T-cell (primary cell): ENCODE data around the gene IQSEC2. TPM values are rescaled to one million over a fixed set of nuclear protein-coding genes. Genes with fewer than 3 reads are reported as not detected.
A peak's percentile ranks its signal among the peaks of the same experiment; 100 is the strongest.

Source experiments
- ATAC-seq, 4 experiments: fragments of 200-7000 bp in 3 of 4; fragments of 150-1000 bp in 1 of 4; cut with Tn5 transposase; replicated peaks in 1 of 4; 1 replicate in 3 of 4; 2 replicates in 1 of 4; pipeline ENCODE4 v1.10.0; 2021; ENCODE audit warnings: moderate library complexity in 3 of 4, mild to moderate bottlenecking in 2 of 4, moderate number of reproducible peaks in 1 of 4
- CTCF ChIA-PET, 2 donors: fragments of 300-600 bp; sonication (Branson Sonifier 250); formaldehyde crosslinking; loops; one replicate each; lab custom pipeline; 2022; ENCODE audit warnings: antibody characterized with exemption in 2 of 2; lab: Charles Lee
- POLR2A ChIA-PET, 2 donors: fragments of 300-600 bp; sonication (Branson Sonifier 250); formaldehyde crosslinking; loops; one replicate each; lab custom pipeline; 2022; ENCODE audit warnings: antibody characterized with exemption in 2 of 2; lab: Charles Lee
- DNase-seq, 35 experiments: peaks; one replicate each; pipeline versions ENCODE4 v3.0.0 to v3.0.0-alpha.2; 2013 to 2023
- H3K27ac ChIP-seq: one replicate; pipeline ENCODE4 v1.5.1; 2013; ENCODE audit warnings: low read length
- H3K27me3 ChIP-seq, 2 experiments: replicated peaks in 1 of 2; 1 replicate in 1 of 2; 2 replicates in 1 of 2; pipeline versions ENCODE4 v1.6.1 to v1.7.0; 2013; ENCODE audit warnings: low read length in 1 of 2, mixed read lengths in 1 of 2; ENCODE audit not compliant: control insufficient read depth in 2 of 2, insufficient read depth in 2 of 2; ENCODE audit errors: extremely low read depth in 1 of 2
- H3K36me3 ChIP-seq, 2 donors: 1 replicate in 1 of 2; 2 replicates in 1 of 2; pipeline versions ENCODE4 v1.6.1 to v1.7.0; 2013; ENCODE audit warnings: low read length in 1 of 2; ENCODE audit not compliant: control insufficient read depth in 2 of 2, insufficient read depth in 1 of 2; ENCODE audit errors: extremely low read depth in 1 of 2
- H3K4me1 ChIP-seq, 2 experiments: 1 replicate in 1 of 2; 2 replicates in 1 of 2; pipeline versions ENCODE4 v1.6.1 to v1.7.0; 2013; ENCODE audit warnings: low read length in 2 of 2, mixed read lengths in 1 of 2; ENCODE audit not compliant: insufficient read depth in 2 of 2, control insufficient read depth in 1 of 2; ENCODE audit errors: extremely low read depth in 1 of 2
- H3K4me3 ChIP-seq, 2 donors: 1 replicate in 1 of 2; 2 replicates in 1 of 2; pipeline versions ENCODE4 v1.5.1 to v1.7.0; 2013; ENCODE audit warnings: mild to moderate bottlenecking in 2 of 2, low read length in 1 of 2, moderate library complexity in 1 of 2; ENCODE audit not compliant: control insufficient read depth in 1 of 2; ENCODE audit errors: extremely low read depth in 1 of 2
- H3K9me3 ChIP-seq: 2 replicates; pipeline ENCODE4 v1.7.0; 2013
- H3K27ac Mint-ChIP-seq, 2 donors: one replicate each; pipeline ENCODE4 v1.8.0; 2020 to 2021; ENCODE audit warnings: mild to moderate bottlenecking in 2 of 2, mixed read lengths in 2 of 2
- H3K27me3 Mint-ChIP-seq, 2 donors: one replicate each; pipeline ENCODE4 v1.8.0; 2021 to 2022; ENCODE audit warnings: mixed read lengths in 2 of 2
- H3K36me3 Mint-ChIP-seq: one replicate; pipeline ENCODE4 v1.8.0; 2021; ENCODE audit warnings: mixed read lengths
- H3K4me1 Mint-ChIP-seq, 3 donors: one replicate each; pipeline ENCODE4 v1.8.0; 2020 to 2022; ENCODE audit warnings: mixed read lengths in 3 of 3, mild to moderate bottlenecking in 1 of 3
- H3K4me3 Mint-ChIP-seq, 3 donors: one replicate each; pipeline ENCODE4 v1.8.0; 2020 to 2022; ENCODE audit warnings: mild to moderate bottlenecking in 3 of 3, mixed read lengths in 3 of 3, moderate library complexity in 3 of 3
- H3K9me3 Mint-ChIP-seq, 3 donors: one replicate each; pipeline ENCODE4 v1.8.0; 2020 to 2022; ENCODE audit warnings: mixed read lengths in 3 of 3
- WGBS: methylation state at CpG from one replicate; pipeline ENCODE4 v1.1.5; 2013; ENCODE audit warnings: missing lambda C conversion rate; ENCODE audit not compliant: insufficient coverage; 5-methylcytosine and 5-hydroxymethylcytosine counted together
- total RNA-seq, 35 experiments: library from RNA in 6 of 35; stranded (reverse) in 6 of 35; fragments of 120-200 nt in 1 of 35; gene quantifications; one replicate each; pipeline versions ENCODE4 v1.2.1 to v1.2.4 and lab custom pipeline; 2013 to 2026

Gene IQSEC2
- total RNA-seq, 5 donors from 2014 or later (not counting 1 experiment from before 2014, with no cell fraction given): 1.2 to 2.0 (median 1.4) TPM

DNA sequence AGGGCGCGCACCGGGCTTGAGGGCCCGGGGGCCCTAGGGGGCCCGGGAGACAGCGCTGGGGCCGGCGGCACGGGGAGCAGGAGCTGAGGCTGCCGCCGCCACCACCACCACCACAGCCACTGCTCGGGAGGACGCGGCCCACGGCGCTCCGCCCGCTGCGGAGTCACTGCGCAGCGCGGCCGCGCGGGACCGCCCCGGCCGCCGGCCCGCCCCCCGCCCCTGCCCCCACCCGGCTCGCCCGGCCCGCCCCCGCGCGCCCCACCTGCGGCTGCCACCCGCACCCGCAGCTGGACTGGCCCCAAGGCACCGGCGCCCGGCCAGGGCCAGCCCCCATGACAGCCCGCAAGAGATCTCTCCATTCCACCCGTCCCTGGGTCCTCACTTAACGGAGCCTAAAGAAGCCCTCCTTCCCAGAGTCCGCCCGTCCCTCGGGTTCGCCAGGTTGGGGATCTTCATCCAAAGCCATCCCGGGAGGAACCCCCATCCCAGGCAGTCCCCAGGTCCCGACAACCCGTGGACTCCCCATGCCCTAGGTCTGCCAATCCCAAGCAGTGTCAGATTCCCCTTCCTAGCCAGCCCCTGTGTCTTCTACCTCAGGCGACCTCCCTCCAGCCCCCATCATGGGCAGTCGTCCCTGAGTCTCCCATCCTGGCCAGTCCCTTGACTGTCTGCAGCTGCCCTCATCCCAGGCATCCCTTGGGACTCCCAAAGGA, 40.0 kb upstream of the IQSEC2 start:
- no peak overlapping the region for H3K27ac Mint-ChIP-seq
- H3K4me3 Mint-ChIP-seq: peak overlapping the region; percentile 70 to 81 (median 78)
- H3K9me3 Mint-ChIP-seq: no peaks in the 10 kb centered on the region
- peaks cover 0 to 25% of the 10 kb centered on the region in 2 experiments for H3K4me1 ChIP-seq
- peaks cover 7 to 40% of the 10 kb centered on the region in 2 experiments for H3K27me3 ChIP-seq
- no peak overlapping the region for H3K27ac ChIP-seq
- H3K4me3 ChIP-seq: peak overlapping the region in 1 of 2 donors; percentile 69
- 3% methylated on average over 11 of the region's 56 CpGs for WGBS
- peaks cover 44 to 71% of the 10 kb centered on the region in 2 donors for H3K27me3 Mint-ChIP-seq
- ChIA-PET CTCF (interaction anchor here in 1 of 2 donors (1.3 kb wide), 1 partner anchor 124 kb away, joined by 4 read pairs; no protein-coding TSS in a partner anchor), POLR2A (no interaction called here)
- H3K36me3 ChIP-seq: no peaks in the 10 kb centered on the region
- H3K4me1 Mint-ChIP-seq: peaks cover 18 to 34% (median 20%) of the 10 kb centered on the region in 3 donors
- DNase-seq (peak in 5 of 35 experiments; percentile 3 to 37 (median 14)), ATAC-seq (peak; percentile 59 to 74 (median 66))
- no peaks in the 10 kb centered on the region for H3K36me3 Mint-ChIP-seq
- no peaks in the 10 kb centered on the region for H3K9me3 ChIP-seq

DNA sequence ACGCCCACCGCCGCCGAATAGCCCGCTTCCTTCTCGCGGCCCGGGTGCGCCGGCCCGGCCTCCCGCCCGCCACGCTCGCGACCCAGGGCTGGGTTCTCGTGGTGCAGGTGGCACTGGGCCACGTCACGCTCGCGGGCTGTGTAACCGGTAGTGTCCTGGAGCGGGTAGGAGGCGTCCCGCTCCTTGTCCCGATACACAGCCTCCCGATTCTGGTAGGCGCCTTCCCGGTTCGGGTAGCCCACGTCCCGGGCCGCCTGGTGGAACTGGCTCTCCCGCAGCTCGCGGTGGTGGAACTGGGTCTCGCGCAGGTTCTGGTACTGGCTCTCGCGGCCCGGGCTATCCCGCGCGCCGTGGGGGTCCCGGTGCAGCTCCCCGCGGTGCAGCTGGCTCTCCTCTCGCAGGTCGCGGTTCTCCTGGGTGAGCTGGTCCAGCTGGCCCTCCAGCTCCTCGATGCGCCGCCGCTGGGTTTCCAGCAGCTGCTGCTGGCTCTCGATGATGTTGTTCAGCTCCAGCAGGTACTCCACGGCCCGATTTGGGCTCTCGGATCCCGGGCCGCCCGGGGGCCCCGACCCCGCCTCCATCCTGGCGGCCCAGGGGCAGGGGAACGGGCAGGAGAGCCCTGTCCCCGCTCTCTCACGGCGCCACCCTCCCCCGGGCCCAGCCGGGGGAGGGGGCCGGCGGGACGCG, 39.3 kb upstream of the IQSEC2 start:
- H3K27me3 ChIP-seq: peaks cover 7 to 40% of the 10 kb centered on the region in 2 experiments
- 0% methylated on average over 36 of the region's 75 CpGs for WGBS
- DNase-seq (peak in 8 of 35 experiments; percentile 1 to 38 (median 10)), ATAC-seq (peak; percentile 45 to 54 (median 46))
- Mint-ChIP-seq H3K4me3 (peak overlapping the region; percentile 34 to 83 (median 47)), H3K4me1 (peaks cover 18 to 34% (median 20%) of the 10 kb centered on the region in 3 donors), H3K27me3 (peaks cover 44 to 65% of the 10 kb centered on the region in 2 donors), H3K9me3 (no peaks in the 10 kb centered on the region), H3K36me3 (no peaks in the 10 kb centered on the region), H3K27ac (no peak overlapping the region)
- peak overlapping the region; percentile 50 to 69 for H3K4me3 ChIP-seq
- H3K9me3 ChIP-seq: no peaks in the 10 kb centered on the region
- H3K27ac ChIP-seq: no peak overlapping the region
- H3K36me3 ChIP-seq: no peaks in the 10 kb centered on the region
- ChIA-PET POLR2A (no interaction called here), CTCF (interaction anchor here (1.0 to 1.3 kb wide), 2 partner anchors 36 to 125 kb away, joined by 4 read pairs; no protein-coding TSS in a partner anchor)
- H3K4me1 ChIP-seq: peaks cover 0 to 25% of the 10 kb centered on the region in 2 experiments

DNA sequence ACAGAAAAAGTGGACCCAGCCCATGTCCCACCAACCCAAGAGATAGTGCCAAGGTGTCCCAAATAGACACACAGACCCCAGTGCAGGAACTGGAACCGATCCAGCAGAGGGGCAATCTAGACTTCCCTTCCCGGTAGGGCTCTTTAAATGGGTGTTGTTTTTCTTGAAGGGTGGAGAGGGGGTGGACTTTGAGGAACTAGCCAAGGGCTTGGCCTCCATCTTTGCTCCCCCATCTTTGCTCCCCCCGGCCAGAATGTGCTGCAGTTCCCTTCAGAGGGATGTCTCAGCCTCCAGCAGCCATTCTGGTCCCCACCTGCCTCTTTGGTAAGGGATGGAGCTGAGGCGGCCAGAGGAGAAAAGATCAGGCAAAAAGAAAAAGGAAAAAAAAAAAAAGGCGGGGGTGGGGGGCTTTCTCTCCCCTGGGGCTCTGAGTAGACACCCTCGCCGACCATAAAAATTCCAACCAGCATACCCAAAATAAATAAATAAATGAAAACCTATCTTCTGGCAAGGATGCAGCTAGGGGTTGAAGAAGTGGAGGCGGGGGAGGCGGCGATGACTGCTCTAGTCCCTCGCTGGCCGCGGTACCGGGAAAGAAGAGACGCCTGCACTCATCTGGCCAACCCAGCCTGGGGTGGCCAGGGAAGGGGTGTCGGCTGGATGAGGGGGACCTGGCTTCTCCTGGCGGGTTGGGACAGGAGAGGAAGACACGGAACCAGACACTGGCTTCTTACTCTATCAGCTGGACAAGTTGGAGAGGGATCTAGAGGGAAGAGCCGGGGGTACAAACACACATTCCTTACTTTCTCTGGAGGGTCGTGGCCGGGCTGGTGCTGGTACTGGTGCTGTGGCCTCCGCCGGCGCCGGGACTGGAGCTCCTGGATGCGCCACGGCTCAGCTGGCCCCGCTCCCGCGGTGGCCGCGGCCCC, 38.5 kb upstream of the IQSEC2 start:
- WGBS: under 1% methylated on average over 18 of the region's 32 CpGs
- Histone ChIP-seq H3K27ac (no peak overlapping the region), H3K9me3 (no peaks in the 10 kb centered on the region), H3K4me1 (peaks cover 0 to 25% of the 10 kb centered on the region in 2 experiments), H3K36me3 (no peaks in the 10 kb centered on the region), H3K4me3 (peak overlapping the region; percentile 17 to 69), H3K27me3 (peaks cover 6 to 40% of the 10 kb centered on the region in 2 experiments)
- Mint-ChIP-seq H3K27ac (no peak overlapping the region), H3K27me3 (peaks cover 41 to 60% of the 10 kb centered on the region in 2 donors), H3K9me3 (no peaks in the 10 kb centered on the region), H3K4me3 (peak overlapping the region; percentile 73 to 83 (median 76)), H3K36me3 (no peaks in the 10 kb centered on the region), H3K4me1 (peaks cover 18 to 34% (median 20%) of the 10 kb centered on the region in 3 donors)
- no peak for ATAC-seq
- ChIA-PET CTCF (interaction anchor here (0.6 to 1.3 kb wide), 4 partner anchors 35 to 230 kb away, joined by 3 to 4 read pairs (median 4); no protein-coding TSS in a partner anchor), POLR2A (interaction anchor here in 1 of 2 donors (0.6 kb wide), 1 partner anchor 192 kb away, joined by 7 read pairs; no protein-coding TSS in a partner anchor)
- DNase-seq: no peak

DNA sequence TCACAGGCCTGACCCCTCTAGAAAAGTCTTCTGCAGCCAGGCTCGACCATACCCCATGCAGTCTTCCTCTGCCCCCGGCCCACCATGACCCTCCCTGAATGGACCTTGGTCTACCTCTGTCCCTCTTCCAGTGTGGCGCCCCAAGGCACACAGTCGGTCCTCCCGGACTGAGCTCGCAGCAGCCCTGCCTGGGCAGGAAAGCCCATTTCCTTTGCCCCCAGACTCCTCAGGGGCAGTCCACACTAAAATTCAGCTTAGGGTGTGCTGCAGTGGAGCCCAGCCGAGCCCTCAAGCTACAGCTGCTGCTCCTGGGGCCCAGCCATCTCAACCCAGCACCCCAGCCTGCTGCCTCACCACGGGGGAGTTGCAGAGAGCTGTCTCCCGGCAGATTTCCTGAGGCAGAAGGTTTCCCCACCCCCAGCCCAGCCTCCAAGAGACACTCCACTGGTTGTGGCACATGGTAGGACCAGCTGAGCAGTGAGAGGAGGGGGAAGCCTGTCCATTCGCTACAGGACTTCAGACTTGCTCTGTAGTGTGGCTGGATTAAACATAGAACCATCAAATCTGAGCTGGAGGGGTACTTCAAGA, 37.5 kb upstream of the IQSEC2 start:
- Histone ChIP-seq H3K36me3 (no peaks in the 10 kb centered on the region), H3K27me3 (peaks cover 5 to 40% of the 10 kb centered on the region in 2 experiments), H3K27ac (no peak overlapping the region), H3K9me3 (no peaks in the 10 kb centered on the region), H3K4me3 (no peak overlapping the region), H3K4me1 (peaks cover 0 to 25% of the 10 kb centered on the region in 2 experiments)
- ATAC-seq: no peak
- ChIA-PET POLR2A (interaction anchor here in 1 of 2 donors (0.6 kb wide), 1 partner anchor 106 kb away, joined by 5 read pairs; no protein-coding TSS in a partner anchor), CTCF (interaction anchor here (0.5 to 2.3 kb wide), 8 partner anchors 15 to 231 kb away, joined by 3 to 16 read pairs (median 4); partner anchors contain the start of genes RIBC1 (in 1 of the 2) and SMC1A (in 1 of the 2))
- peaks cover 38 to 60% of the 10 kb centered on the region in 2 donors for H3K27me3 Mint-ChIP-seq
- no peak for DNase-seq
- H3K4me3 Mint-ChIP-seq: peak overlapping the region in 1 of 3 donors; percentile 83
- no peak overlapping the region for H3K27ac Mint-ChIP-seq
- H3K9me3 Mint-ChIP-seq: no peaks in the 10 kb centered on the region
- 86% methylated on average over 6 of the region's 10 CpGs for WGBS
- no peaks in the 10 kb centered on the region for H3K36me3 Mint-ChIP-seq
- peaks cover 18 to 34% (median 20%) of the 10 kb centered on the region in 3 donors for H3K4me1 Mint-ChIP-seq

DNA sequence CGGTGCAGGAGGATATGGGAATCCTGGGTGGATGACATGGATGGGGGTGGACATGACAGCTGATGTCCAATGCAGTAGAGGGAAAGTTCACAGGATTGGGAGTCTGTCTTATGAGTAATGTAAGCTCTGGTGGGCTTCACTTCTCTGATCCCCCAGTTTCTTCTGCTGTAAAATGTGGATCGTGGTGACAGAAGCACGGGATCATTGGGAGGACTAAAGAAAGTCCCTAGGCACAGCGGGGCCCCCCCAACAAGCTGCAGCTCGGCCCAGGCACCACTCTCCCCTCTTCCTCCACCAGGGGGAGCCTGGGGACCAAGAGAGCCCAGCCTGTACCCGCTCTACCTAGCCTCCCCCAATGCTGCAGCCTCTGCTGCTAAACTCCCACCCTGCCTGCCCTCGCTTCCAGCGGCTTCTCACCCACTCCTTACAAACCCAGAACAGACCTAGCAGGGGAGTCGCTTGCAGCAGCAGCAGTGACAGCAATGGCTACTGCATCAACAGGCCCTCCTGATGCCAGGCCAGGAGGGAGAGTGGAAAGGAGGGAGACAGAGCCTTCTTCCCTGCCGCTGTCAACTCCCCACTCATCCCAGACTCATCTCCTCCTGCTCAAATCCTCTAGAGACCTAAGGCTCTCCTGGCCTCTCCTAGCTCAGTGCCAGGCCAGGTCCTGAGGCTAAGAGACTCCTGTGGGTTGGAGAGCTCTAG, 36.1 kb upstream of the IQSEC2 start:
- Histone ChIP-seq H3K4me1 (peaks cover 0 to 25% of the 10 kb centered on the region in 2 experiments), H3K27ac (no peak overlapping the region), H3K4me3 (no peak overlapping the region), H3K27me3 (peaks cover 5 to 40% of the 10 kb centered on the region in 2 experiments), H3K9me3 (no peaks in the 10 kb centered on the region), H3K36me3 (no peaks in the 10 kb centered on the region)
- Mint-ChIP-seq H3K4me1 (peaks cover 20 to 34% (median 22%) of the 10 kb centered on the region in 3 donors), H3K9me3 (no peaks in the 10 kb centered on the region), H3K4me3 (no peak overlapping the region), H3K36me3 (no peaks in the 10 kb centered on the region), H3K27me3 (peaks cover 33 to 50% of the 10 kb centered on the region in 2 donors), H3K27ac (no peak overlapping the region)
- peak; percentile 48 to 78 (median 62) for DNase-seq
- ChIA-PET CTCF (interaction anchor here (0.5 to 2.3 kb wide), 14 partner anchors 27 to 1386 kb away, joined by 3 to 16 read pairs (median 6); partner anchors contain the start of genes RIBC1 (in 1 of the 2) and SMC1A (in 1 of the 2)), POLR2A (no interaction called here)
- 6% methylated on average over 3 of the region's 10 CpGs for WGBS
- ATAC-seq: peak; percentile 71 to 83 (median 74)
